ENCODE data around the gene METTL25B.

Gene METTL25B

GRCh38 chr1:156768610-156769295 is 40.5 kb downstream of the METTL25B start:
- Histone ChIP-seq H3K4me3 (IDR thresholded peaks at IDR 0.05; ENCODE audit: insufficient read depth, low read depth, low read length) (peak overlapping the region; percentile 99), H3K27me3 (ENCODE audit: insufficient read depth, low read depth) (no peaks in the 10 kb centered on the region), H3K79me2 (ENCODE audit: insufficient read depth, low read depth) (peaks cover 62% of the 10 kb centered on the region), H3K4me1 (ENCODE audit: low read depth, poor library complexity, severe bottlenecking) (peaks cover 51% of the 10 kb centered on the region), H2AFZ (ENCODE audit: low read depth) (peak overlapping the region; percentile 50), H4K20me1 (ENCODE audit: insufficient read depth) (no peaks in the 10 kb centered on the region), H3K36me3 (ENCODE audit: insufficient read depth) (no peaks in the 10 kb centered on the region; the same call in 1 of the 2 replicates), H3K4me2 (peak overlapping the region; percentile 92), H3K27ac (peak overlapping the region; percentile 79), H3K9ac (peak overlapping the region; percentile 94)
- TF ChIP-seq CTCF (conservative IDR thresholded peaks at IDR 0.05; ENCODE audit: low read depth, low read length): 0 out of 2 replicates have a peak, but pooled peaks have one; percentile 4

GRCh38 chr1:156772222-156772621 is 44.0 kb downstream of the METTL25B start:
- 0 out of 2 replicates have a peak, but pooled peaks have one; percentile 18 for TF ChIP-seq CTCF (conservative IDR thresholded peaks at IDR 0.05; ENCODE audit: low read depth, low read length)
- no peak overlapping the region for H3K9ac ChIP-seq
- H2AFZ ChIP-seq (ENCODE audit: low read depth): no peak overlapping the region
- H3K36me3 ChIP-seq (ENCODE audit: insufficient read depth): no peaks in the 10 kb centered on the region; the same call in 1 of the 2 replicates
- no peak overlapping the region for H3K27ac ChIP-seq
- H3K4me2 ChIP-seq: no peak overlapping the region
- no peak overlapping the region for H3K4me3 ChIP-seq (IDR thresholded peaks at IDR 0.05; ENCODE audit: insufficient read depth, low read depth, low read length)
- no peaks in the 10 kb centered on the region for H3K27me3 ChIP-seq (ENCODE audit: insufficient read depth, low read depth)
- H3K79me2 ChIP-seq (ENCODE audit: insufficient read depth, low read depth): peaks cover 96% of the 10 kb centered on the region
- H3K4me1 ChIP-seq (ENCODE audit: low read depth, poor library complexity, severe bottlenecking): peaks cover 45% of the 10 kb centered on the region
- peaks cover 5% of the 10 kb centered on the region; the same call in 1 of the 2 replicates for H4K20me1 ChIP-seq (ENCODE audit: insufficient read depth)

GRCh38 chr1:156772728-156773497 is 44.6 kb downstream of the METTL25B start:
- Histone ChIP-seq H3K4me3 (IDR thresholded peaks at IDR 0.05; ENCODE audit: insufficient read depth, low read depth, low read length) (no peak overlapping the region), H3K79me2 (ENCODE audit: insufficient read depth, low read depth) (peaks cover 97% of the 10 kb centered on the region), H3K27ac (no peak overlapping the region), H2AFZ (ENCODE audit: low read depth) (no peak overlapping the region), H3K4me1 (ENCODE audit: low read depth, poor library complexity, severe bottlenecking) (peaks cover 49% of the 10 kb centered on the region), H3K27me3 (ENCODE audit: insufficient read depth, low read depth) (no peaks in the 10 kb centered on the region), H3K4me2 (no peak overlapping the region), H3K9ac (no peak overlapping the region), H4K20me1 (ENCODE audit: insufficient read depth) (peaks cover 12% of the 10 kb centered on the region), H3K36me3 (ENCODE audit: insufficient read depth) (no peaks in the 10 kb centered on the region; the same call in 1 of the 2 replicates)
- TF ChIP-seq CTCF (conservative IDR thresholded peaks at IDR 0.05; ENCODE audit: low read depth, low read length): no peak

GRCh38 chr1:156773607-156774006 is 45.3 kb downstream of the METTL25B start:
- Histone ChIP-seq H3K4me2 (no peak overlapping the region), H2AFZ (ENCODE audit: low read depth) (no peak overlapping the region), H4K20me1 (ENCODE audit: insufficient read depth) (peaks cover 16% of the 10 kb centered on the region), H3K36me3 (ENCODE audit: insufficient read depth) (no peaks in the 10 kb centered on the region; the same call in 1 of the 2 replicates), H3K27ac (no peak overlapping the region), H3K27me3 (ENCODE audit: insufficient read depth, low read depth) (no peaks in the 10 kb centered on the region), H3K4me1 (ENCODE audit: low read depth, poor library complexity, severe bottlenecking) (peaks cover 48% of the 10 kb centered on the region), H3K9ac (no peak overlapping the region), H3K79me2 (ENCODE audit: insufficient read depth, low read depth) (peaks cover 97% of the 10 kb centered on the region), H3K4me3 (IDR thresholded peaks at IDR 0.05; ENCODE audit: insufficient read depth, low read depth, low read length) (no peak overlapping the region)
- TF ChIP-seq CTCF (conservative IDR thresholded peaks at IDR 0.05; ENCODE audit: low read depth, low read length): peak; percentile 43; the same call in 1 of the 2 replicates
